Urothelium cell line (cell line): ENCODE data around the gene OSBPL9.
A peak's percentile ranks its signal among the peaks of the same experiment; 100 is the strongest.
"Not testable (repeated sequence)": the region's sequence is repeated elsewhere in the genome, so short reads cannot be mapped to it uniquely, and the experiment has no call there.

Experiments
- DNase-seq: peaks from one replicate; pipeline ENCODE4 v3.0.0; 2011; ENCODE audit warnings: low spot score, mixed read lengths
- FAIRE-seq: peaks from 2 replicates; lab custom pipeline; 2011; peaks lifted over from hg19 to GRCh38; lab: Jason Lieb, UNC

The OSBPL9 gene

GRCh38 chr1:51699391-51699790 is 82.5 kb downstream of the OSBPL9 start:
- no peak for DNase-seq
- FAIRE-seq, result no peak

GRCh38 chr1:51701782-51702181 is 84.9 kb downstream of the OSBPL9 start:
- DNase-seq, FAIRE-seq: not testable (repeated sequence)

- not testable (repeated sequence) for DNase-seq, FAIRE-seq
These were observed 85.3 kb downstream of the OSBPL9 start for GRCh38 chr1:51702220-51702619.

- no peak for DNase-seq
- FAIRE-seq, result no peak
These were observed 88.1 kb downstream of the OSBPL9 start for GRCh38 chr1:51705035-51705434.

GRCh38 chr1:51708911-51709760 is 92.2 kb downstream of the OSBPL9 start:
- no peak for DNase-seq
- FAIRE-seq, result no peak

- no peak for FAIRE-seq
These were observed 93.1 kb downstream of the OSBPL9 start for GRCh38 chr1:51709951-51710350.

GRCh38 chr1:51712590-51712989 is 95.7 kb downstream of the OSBPL9 start:
- no peak for FAIRE-seq
- DNase-seq, result no peak

More at GRCh38 chr1:51709951-51710350, 93.1 kb downstream of the OSBPL9 start:
- DNase-seq, result no peak

GRCh38 chr1:51714374-51715019 is 97.6 kb downstream of the OSBPL9 start:
- DNase-seq (no peak), FAIRE-seq (no peak)

- FAIRE-seq, result no peak
- no peak for DNase-seq
These were observed 98.5 kb downstream of the OSBPL9 start for GRCh38 chr1:51715369-51715768.

GRCh38 chr1:51716746-51717145 is 99.9 kb downstream of the OSBPL9 start:
- FAIRE-seq (no peak), DNase-seq (no peak)

- no peak for FAIRE-seq
- DNase-seq, result no peak
These were observed 101.0 kb downstream of the OSBPL9 start for GRCh38 chr1:51717842-51718241.

- FAIRE-seq, result no peak
- no peak for DNase-seq
These were observed 102.3 kb downstream of the OSBPL9 start for GRCh38 chr1:51719146-51719545.

- no peak for FAIRE-seq
- DNase-seq, result no peak
These were observed 107.9 kb downstream of the OSBPL9 start for GRCh38 chr1:51724797-51725196.

- DNase-seq, result no peak
- FAIRE-seq, result no peak
These were observed 109.2 kb downstream of the OSBPL9 start for GRCh38 chr1:51726051-51726450.

GRCh38 chr1:51726544-51727225 is 109.8 kb downstream of the OSBPL9 start:
- FAIRE-seq, result no peak
- DNase-seq, result no peak

- FAIRE-seq, result no peak
These were observed 110.5 kb downstream of the OSBPL9 start for GRCh38 chr1:51727366-51727765.

GRCh38 chr1:51728611-51729155 is 111.8 kb downstream of the OSBPL9 start:
- DNase-seq (peak; percentile 13), FAIRE-seq (no peak)

More at GRCh38 chr1:51727366-51727765, 110.5 kb downstream of the OSBPL9 start:
- DNase-seq, result no peak

GRCh38 chr1:51729156-51729823 is 112.4 kb downstream of the OSBPL9 start:
- FAIRE-seq (peak; percentile 78), DNase-seq (peak; percentile 99)

- FAIRE-seq, result no peak
- no peak for DNase-seq
These were observed 113.0 kb downstream of the OSBPL9 start for GRCh38 chr1:51729824-51730301.

- no peak for FAIRE-seq
- no peak for DNase-seq
These were observed 115.1 kb downstream of the OSBPL9 start for GRCh38 chr1:51731998-51732397.
